Thyroid gland (tissue), 4 donors: ENCODE measurements around the gene WFDC1. TPM values are rescaled to one million over a fixed set of nuclear protein-coding genes. Genes with fewer than 3 reads are reported as not detected.
"Not testable (repeated sequence)": the region's sequence is repeated elsewhere in the genome, so short reads cannot be mapped to it uniquely, and the experiment has no call there.

Experiments used
- DNase-seq, 2 donors: peaks; one replicate each; pipeline ENCODE4 v3.0.0-alpha.2; 2019
- H3K27ac ChIP-seq, 3 donors: fragments of 200-600 bp; sonication (generic); 1 replicate in 2 of 3; 2 replicates in 1 of 3; pipeline ENCODE4 v1.5.1; 2016 to 2019; ENCODE audit warnings: mild to moderate bottlenecking in 1 of 3, moderate library complexity in 1 of 3
- H3K27me3 ChIP-seq: fragments of 200-600 bp; sonication (generic); one replicate; pipeline ENCODE4 v1.5.1; 2019
- H3K36me3 ChIP-seq, 2 donors: fragments of 200-600 bp; sonication (generic); one replicate each; pipeline ENCODE4 v1.5.1; 2016 to 2019
- H3K4me1 ChIP-seq, 2 donors: fragments of 200-600 bp; sonication (generic); one replicate each; pipeline ENCODE4 v1.5.1; 2017 to 2019
- H3K4me3 ChIP-seq, 3 donors: fragments of 200-600 bp; sonication (generic); replicated peaks in 1 of 3; 1 replicate in 2 of 3; 2 replicates in 1 of 3; pipeline ENCODE4 v1.5.1; 2016; ENCODE audit warnings: mild to moderate bottlenecking in 1 of 3
- H3K9me3 ChIP-seq: fragments of 200-600 bp; sonication (generic); one replicate; pipeline ENCODE4 v1.5.1; 2017
- POLR2A ChIP-seq, 2 donors: fragments of 450-650 bp; IDR thresholded peaks; one replicate each; pipeline ENCODE4 v1.6.1; 2017; ENCODE audit warnings: antibody characterized with exemption in 2 of 2, mild to moderate bottlenecking in 2 of 2, moderate library complexity in 1 of 2
- WGBS, 2 donors: methylation state at CpG; one replicate each; pipeline ENCODE4 v1.1.5; 2017; 5-methylcytosine and 5-hydroxymethylcytosine counted together
- intact Hi-C: fragments of 100-400 bp; cut with DNase I; formaldehyde crosslinking; loops from one replicate; pipeline ENCODE4 v1.15.1; 2023
- total RNA-seq, 4 donors: library from RNA; depleted of rRNA; stranded (reverse); fragments of >200 nt; gene quantifications; one replicate each; pipeline ENCODE4 v1.2.3, GENCODE V29; 2016
- TF ChIP-seq, protein P1 (sequence below), 6 experiments: fragments of 200-600 bp in 3 of 6; fragments of 450-650 bp in 3 of 6; sonication (generic) in 3 of 6; IDR thresholded peaks; one replicate each; pipeline ENCODE4 v1.5.1; 2016 to 2019; ENCODE audit warnings: antibody characterized with exemption in 6 of 6, mild to moderate bottlenecking in 2 of 6, inconsistent platforms in 1 of 6, moderate library complexity in 1 of 6

WFDC1 gene
- total RNA-seq, 4 donors from 2014 or later, result 1.3 to 2.1 (median 1.6) TPM; not detected in 1

GRCh38 chr16:84339311-84339710, 44.6 kb downstream of the WFDC1 start:
- no peak for DNase-seq
- Histone ChIP-seq H3K9me3 (no peaks in the 10 kb centered on the region), H3K4me1 (no peaks in the 10 kb centered on the region), H3K27me3 (no peaks in the 10 kb centered on the region), H3K4me3 (no peak overlapping the region), H3K27ac (no peak overlapping the region), H3K36me3 (no peaks in the 10 kb centered on the region)
- TF ChIP-seq, protein P1, sequence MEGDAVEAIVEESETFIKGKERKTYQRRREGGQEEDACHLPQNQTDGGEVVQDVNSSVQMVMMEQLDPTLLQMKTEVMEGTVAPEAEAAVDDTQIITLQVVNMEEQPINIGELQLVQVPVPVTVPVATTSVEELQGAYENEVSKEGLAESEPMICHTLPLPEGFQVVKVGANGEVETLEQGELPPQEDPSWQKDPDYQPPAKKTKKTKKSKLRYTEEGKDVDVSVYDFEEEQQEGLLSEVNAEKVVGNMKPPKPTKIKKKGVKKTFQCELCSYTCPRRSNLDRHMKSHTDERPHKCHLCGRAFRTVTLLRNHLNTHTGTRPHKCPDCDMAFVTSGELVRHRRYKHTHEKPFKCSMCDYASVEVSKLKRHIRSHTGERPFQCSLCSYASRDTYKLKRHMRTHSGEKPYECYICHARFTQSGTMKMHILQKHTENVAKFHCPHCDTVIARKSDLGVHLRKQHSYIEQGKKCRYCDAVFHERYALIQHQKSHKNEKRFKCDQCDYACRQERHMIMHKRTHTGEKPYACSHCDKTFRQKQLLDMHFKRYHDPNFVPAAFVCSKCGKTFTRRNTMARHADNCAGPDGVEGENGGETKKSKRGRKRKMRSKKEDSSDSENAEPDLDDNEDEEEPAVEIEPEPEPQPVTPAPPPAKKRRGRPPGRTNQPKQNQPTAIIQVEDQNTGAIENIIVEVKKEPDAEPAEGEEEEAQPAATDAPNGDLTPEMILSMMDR (IDR thresholded peaks at IDR 0.05), result no peak
- TF ChIP-seq POLR2A (IDR thresholded peaks at IDR 0.05), result no peak
- intact Hi-C loops, result no loop called here
- WGBS, 2 donors, result 61 to 67% methylated on average over 2 to 5 of the region's 5 CpGs

DNA sequence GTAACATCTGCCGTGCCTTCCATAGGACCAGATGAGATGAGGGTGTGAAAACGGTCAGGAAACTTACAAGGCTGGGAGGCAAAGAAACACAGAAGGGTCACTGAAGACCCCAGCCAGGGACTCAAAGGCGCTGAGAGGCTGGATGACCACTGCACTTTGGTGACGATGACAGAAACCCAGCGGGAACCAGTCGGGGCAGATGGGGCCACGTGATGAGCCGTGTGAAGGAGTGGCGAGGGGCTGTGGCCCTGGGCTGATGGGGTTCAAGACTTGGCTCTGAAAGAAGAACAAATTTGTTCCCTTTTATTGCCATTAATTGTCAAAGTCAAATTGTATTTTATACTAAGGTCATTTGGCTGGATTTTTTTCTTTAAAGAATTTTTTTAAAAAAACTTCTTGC, 45.1 kb downstream of the WFDC1 start:
- H3K27ac ChIP-seq, result no peak overlapping the region
- 82 to 85% methylated on average over 9 of the region's 9 CpGs for WGBS, 2 donors
- no peaks in the 10 kb centered on the region for H3K27me3 ChIP-seq
- TF ChIP-seq POLR2A (IDR thresholded peaks at IDR 0.05), result no peak
- TF ChIP-seq, protein P1 (IDR thresholded peaks at IDR 0.05), result no peak
- no peaks in the 10 kb centered on the region for H3K9me3 ChIP-seq
- no peaks in the 10 kb centered on the region for H3K4me1 ChIP-seq
- H3K36me3 ChIP-seq, result no peaks in the 10 kb centered on the region
- H3K4me3 ChIP-seq, result no peak overlapping the region
- intact Hi-C loops, result no loop called here
- no peak for DNase-seq

- Histone ChIP-seq H3K36me3 (no peaks in the 10 kb centered on the region), H3K9me3 (no peaks in the 10 kb centered on the region), H3K27ac (no peak overlapping the region), H3K4me1 (no peaks in the 10 kb centered on the region), H3K27me3 (no peaks in the 10 kb centered on the region), H3K4me3 (no peak overlapping the region)
- intact Hi-C loops, result no loop called here
- no peak for DNase-seq
- 76% methylated on average over 14 to 18 of the region's 18 CpGs for WGBS, 2 donors
- TF ChIP-seq, protein P1 (IDR thresholded peaks at IDR 0.05), result no peak
- no peak for TF ChIP-seq POLR2A (IDR thresholded peaks at IDR 0.05)
These were observed 45.8 kb downstream of the WFDC1 start for GRCh38 chr16:84340325-84341040.

- 92% methylated on average over 24 of the region's 24 CpGs for WGBS, 2 donors
- Histone ChIP-seq H3K9me3 (no peaks in the 10 kb centered on the region), H3K4me1 (no peaks in the 10 kb centered on the region), H3K27ac (no peak overlapping the region), H3K36me3 (no peaks in the 10 kb centered on the region), H3K4me3 (no peak overlapping the region), H3K27me3 (no peaks in the 10 kb centered on the region)
- no peak for DNase-seq
- intact Hi-C loops, result no loop called here
- TF ChIP-seq, protein P1 (IDR thresholded peaks at IDR 0.05), result no peak
- TF ChIP-seq POLR2A (IDR thresholded peaks at IDR 0.05), result no peak
These were observed 47.0 kb downstream of the WFDC1 start for GRCh38 chr16:84341528-84342295.

DNA sequence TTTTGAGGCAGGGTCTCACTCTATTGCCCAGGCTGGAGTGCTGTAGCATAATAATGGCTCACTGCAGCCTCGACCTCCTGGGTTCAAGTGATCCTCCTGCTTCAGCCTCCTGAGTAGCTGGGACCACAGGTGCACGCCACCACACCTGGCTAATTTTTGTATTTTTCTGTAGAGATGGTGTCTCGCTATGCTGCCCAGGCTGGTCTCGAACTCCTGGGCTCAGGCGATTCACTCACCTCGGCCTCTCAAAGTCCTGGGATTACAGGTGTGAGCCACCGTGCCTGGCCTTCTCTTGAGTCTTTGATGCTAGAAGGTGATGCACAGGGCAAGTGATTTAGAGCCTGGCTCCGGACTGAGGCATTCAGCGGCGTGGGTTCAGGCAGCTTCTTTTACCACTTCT, 49.1 kb downstream of the WFDC1 start:
- DNase-seq, H3K4me1 ChIP-seq, H3K27me3 ChIP-seq, H3K4me3 ChIP-seq, H3K9me3 ChIP-seq, H3K36me3 ChIP-seq, H3K27ac ChIP-seq, intact Hi-C loops: not testable (repeated sequence)
- WGBS, 2 donors, result 96 to 97% methylated on average over 10 of the region's 10 CpGs
